H54 (cell line): Measurements from ENCODE around the gene POLD3.
"Not testable (repeated sequence)": the region's sequence is repeated elsewhere in the genome, so short reads cannot be mapped to it uniquely, and the experiment has no call there.

Source experiments
- DNase-seq: peaks from one replicate; pipeline ENCODE4 v3.0.0; 2011; ENCODE audit warnings: low spot score, mixed read lengths; ENCODE audit not compliant: insufficient read length
- FAIRE-seq: peaks from 3 replicates; lab custom pipeline; 2011; peaks lifted over from hg19 to GRCh38; lab: Jason Lieb, UNC
- POLR2A ChIP-seq: IDR thresholded peaks from 2 replicates; pipeline ENCODE4 v1.6.1; 2011; ENCODE audit warnings: low read depth, mild to moderate bottlenecking, low read length

The POLD3 gene

GRCh38 chr11:74637700-74638099 is 45.3 kb downstream of the POLD3 start:
- DNase-seq (no peak), FAIRE-seq (no peak)
- TF ChIP-seq POLR2A: no peak

GRCh38 chr11:74638869-74639268 is 46.5 kb downstream of the POLD3 start:
- FAIRE-seq: no peak
- DNase-seq: no peak
- TF ChIP-seq POLR2A: no peak

- no peak for FAIRE-seq
- no peak for TF ChIP-seq POLR2A
- no peak for DNase-seq
These were observed 47.2 kb downstream of the POLD3 start for GRCh38 chr11:74639533-74639932.

GRCh38 chr11:74641289-74641688 is 48.9 kb downstream of the POLD3 start:
- TF ChIP-seq POLR2A: no peak
- DNase-seq (no peak), FAIRE-seq (no peak)

GRCh38 chr11:74641905-74642304 is 49.5 kb downstream of the POLD3 start:
- no peak for TF ChIP-seq POLR2A
- no peak for DNase-seq
- FAIRE-seq: no peak

GRCh38 chr11:74642912-74643311 is 50.5 kb downstream of the POLD3 start:
- DNase-seq (no peak), FAIRE-seq (no peak)
- TF ChIP-seq POLR2A: no peak

GRCh38 chr11:74644081-74644480 is 51.7 kb downstream of the POLD3 start:
- no peak for FAIRE-seq
- TF ChIP-seq POLR2A: no peak
- no peak for DNase-seq

GRCh38 chr11:74646215-74646614 is 53.8 kb downstream of the POLD3 start:
- DNase-seq (no peak), FAIRE-seq (no peak)
- TF ChIP-seq POLR2A: no peak

GRCh38 chr11:74646954-74647353 is 54.6 kb downstream of the POLD3 start:
- no peak for TF ChIP-seq POLR2A
- no peak for FAIRE-seq
- DNase-seq: no peak

GRCh38 chr11:74647404-74647803 is 55.0 kb downstream of the POLD3 start:
- DNase-seq (no peak), FAIRE-seq (no peak)
- no peak for TF ChIP-seq POLR2A

GRCh38 chr11:74647831-74648230 is 55.4 kb downstream of the POLD3 start:
- TF ChIP-seq POLR2A: no peak
- DNase-seq (no peak), FAIRE-seq (no peak)

- TF ChIP-seq POLR2A: no peak
- FAIRE-seq (no peak), DNase-seq (no peak)
These were observed 56.5 kb downstream of the POLD3 start for GRCh38 chr11:74648894-74649293.

- no peak for FAIRE-seq
- no peak for TF ChIP-seq POLR2A
- DNase-seq: no peak
These were observed 58.1 kb downstream of the POLD3 start for GRCh38 chr11:74650498-74650897.

- no peak for DNase-seq
- TF ChIP-seq POLR2A: no peak
- no peak for FAIRE-seq
These were observed 62.6 kb downstream of the POLD3 start for GRCh38 chr11:74654976-74655375.

- not testable (repeated sequence) for FAIRE-seq, DNase-seq
These were observed 66.7 kb downstream of the POLD3 start for GRCh38 chr11:74659124-74659523.
